ENCODE results near the gene STK17B.

Gene STK17B

DNA sequence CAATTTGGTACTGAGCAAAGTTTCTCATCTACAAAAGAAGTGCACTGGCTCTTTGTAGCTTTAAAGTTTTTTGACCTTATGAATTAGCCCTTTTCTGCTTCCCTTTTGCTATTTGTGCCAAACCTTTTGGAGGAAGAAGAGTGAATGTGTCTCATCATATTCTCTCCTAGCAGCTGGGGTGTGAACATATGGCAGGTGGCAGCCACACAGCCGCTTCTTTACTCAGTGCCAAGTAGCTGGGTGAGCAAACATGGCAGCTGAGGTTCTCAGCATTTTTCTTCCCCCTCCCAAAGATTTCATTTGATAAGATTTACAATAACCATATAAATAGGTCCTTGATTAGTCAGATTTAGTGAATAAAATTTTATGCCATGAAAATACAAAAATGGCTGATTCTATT lies 46.7 kb upstream of the STK17B start:
- H3K79me2 ChIP-seq (ENCODE audit: insufficient read depth, low read length) = no peaks in the 10 kb centered on the region
- H4K20me1 ChIP-seq (ENCODE audit: insufficient read depth, low read length) = no peaks in the 10 kb centered on the region
- H3K27ac ChIP-seq (ENCODE audit: low read length) = no peak overlapping the region
- H3K36me3 ChIP-seq (ENCODE audit: insufficient read depth, low read length) = no peaks in the 10 kb centered on the region
- TF ChIP-seq EZH2 (IDR thresholded peaks at IDR 0.05; ENCODE audit: borderline replicate concordance, low read depth, low read length, severe bottlenecking) = no peak
- TF ChIP-seq, protein P1, sequence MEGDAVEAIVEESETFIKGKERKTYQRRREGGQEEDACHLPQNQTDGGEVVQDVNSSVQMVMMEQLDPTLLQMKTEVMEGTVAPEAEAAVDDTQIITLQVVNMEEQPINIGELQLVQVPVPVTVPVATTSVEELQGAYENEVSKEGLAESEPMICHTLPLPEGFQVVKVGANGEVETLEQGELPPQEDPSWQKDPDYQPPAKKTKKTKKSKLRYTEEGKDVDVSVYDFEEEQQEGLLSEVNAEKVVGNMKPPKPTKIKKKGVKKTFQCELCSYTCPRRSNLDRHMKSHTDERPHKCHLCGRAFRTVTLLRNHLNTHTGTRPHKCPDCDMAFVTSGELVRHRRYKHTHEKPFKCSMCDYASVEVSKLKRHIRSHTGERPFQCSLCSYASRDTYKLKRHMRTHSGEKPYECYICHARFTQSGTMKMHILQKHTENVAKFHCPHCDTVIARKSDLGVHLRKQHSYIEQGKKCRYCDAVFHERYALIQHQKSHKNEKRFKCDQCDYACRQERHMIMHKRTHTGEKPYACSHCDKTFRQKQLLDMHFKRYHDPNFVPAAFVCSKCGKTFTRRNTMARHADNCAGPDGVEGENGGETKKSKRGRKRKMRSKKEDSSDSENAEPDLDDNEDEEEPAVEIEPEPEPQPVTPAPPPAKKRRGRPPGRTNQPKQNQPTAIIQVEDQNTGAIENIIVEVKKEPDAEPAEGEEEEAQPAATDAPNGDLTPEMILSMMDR (IDR thresholded peaks at IDR 0.05; ENCODE audit: borderline replicate concordance, extremely low read depth, low read length, poor library complexity, severe bottlenecking) = no peak
- ATAC-seq (ENCODE audit: insufficient read depth, low read depth) (no peak), DNase-seq (no peak)
- H3K27me3 ChIP-seq (ENCODE audit: insufficient read depth, low read length, poor library complexity) = no peaks in the 10 kb centered on the region
- H3K4me3 ChIP-seq (ENCODE audit: low read depth in 1 of 2, low read length in 2 of 2) = no peak overlapping the region
- H3K9ac ChIP-seq (ENCODE audit: low read depth, low read length) = no peak overlapping the region
- peak overlapping the region; percentile 9; the same call in 1 of the 2 replicates for H2AFZ ChIP-seq (ENCODE audit: low read depth, low read length)
- H3K9me3 ChIP-seq (ENCODE audit: insufficient read depth, low read length, severe bottlenecking) = peaks cover 4% of the 10 kb centered on the region
- H3K4me1 ChIP-seq (ENCODE audit: insufficient read depth, low read length) = peaks cover 5% of the 10 kb centered on the region; the same call in 1 of the 2 replicates
- H3K4me2 ChIP-seq (ENCODE audit: insufficient read depth, low read length) = no peak overlapping the region

DNA sequence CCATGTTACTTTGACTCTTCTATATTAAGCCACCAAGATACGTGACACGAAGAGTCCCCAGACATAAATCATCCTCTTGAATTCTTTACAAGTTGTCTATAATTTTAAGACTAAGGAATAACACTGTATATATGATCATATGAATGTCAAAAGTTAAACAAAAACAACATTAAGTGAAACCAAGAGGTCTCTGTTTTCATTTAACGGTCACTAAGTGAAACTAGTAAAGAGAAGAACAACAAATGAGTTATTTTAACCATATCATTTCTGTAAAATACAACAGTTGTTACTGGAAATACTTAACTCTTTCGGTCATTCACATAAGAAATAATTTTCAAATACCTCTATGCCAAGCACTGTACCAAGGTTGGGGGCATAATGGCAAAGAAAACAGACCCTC lies 45.7 kb upstream of the STK17B start:
- H3K4me1 ChIP-seq (ENCODE audit: insufficient read depth, low read length) = peaks cover 7% of the 10 kb centered on the region
- no peak overlapping the region for H3K27ac ChIP-seq (ENCODE audit: low read length)
- H3K4me2 ChIP-seq (ENCODE audit: insufficient read depth, low read length) = no peak overlapping the region
- no peak for ATAC-seq (ENCODE audit: insufficient read depth, low read depth)
- no peaks in the 10 kb centered on the region for H4K20me1 ChIP-seq (ENCODE audit: insufficient read depth, low read length)
- H3K4me3 ChIP-seq (ENCODE audit: low read depth in 1 of 2, low read length in 2 of 2) = no peak overlapping the region
- TF ChIP-seq, protein P1 (IDR thresholded peaks at IDR 0.05; ENCODE audit: borderline replicate concordance, extremely low read depth, low read length, poor library complexity, severe bottlenecking) = no peak
- no peak for TF ChIP-seq EZH2 (IDR thresholded peaks at IDR 0.05; ENCODE audit: borderline replicate concordance, low read depth, low read length, severe bottlenecking)
- H3K27me3 ChIP-seq (ENCODE audit: insufficient read depth, low read length, poor library complexity) = no peaks in the 10 kb centered on the region
- H2AFZ ChIP-seq (ENCODE audit: low read depth, low read length) = no peak overlapping the region
- H3K36me3 ChIP-seq (ENCODE audit: insufficient read depth, low read length) = no peaks in the 10 kb centered on the region
- no peak for DNase-seq
- H3K9ac ChIP-seq (ENCODE audit: low read depth, low read length) = no peak overlapping the region
- H3K9me3 ChIP-seq (ENCODE audit: insufficient read depth, low read length, severe bottlenecking) = peaks cover 3% of the 10 kb centered on the region
- no peaks in the 10 kb centered on the region for H3K79me2 ChIP-seq (ENCODE audit: insufficient read depth, low read length)

DNA sequence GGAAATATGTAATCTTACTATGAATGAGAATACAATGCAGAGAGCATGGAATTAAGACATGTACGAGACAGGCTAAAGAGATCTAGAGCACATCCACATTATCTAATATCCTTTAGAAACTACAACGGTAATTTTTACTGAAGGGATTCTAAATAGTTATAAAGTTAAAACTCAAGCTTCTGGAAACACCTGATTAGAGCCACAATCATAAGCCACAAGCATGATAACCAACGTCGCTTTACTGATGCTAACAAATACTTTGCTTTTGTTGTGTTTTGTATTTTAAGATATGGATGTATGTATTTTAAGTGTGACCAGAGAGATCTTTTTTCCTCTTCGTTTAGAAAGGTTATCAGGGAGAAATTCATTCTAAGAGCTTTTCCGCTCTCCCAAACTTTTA lies 44.0 kb upstream of the STK17B start:
- H3K9me3 ChIP-seq (ENCODE audit: insufficient read depth, low read length, severe bottlenecking) = no peaks in the 10 kb centered on the region
- TF ChIP-seq, protein P1 (IDR thresholded peaks at IDR 0.05; ENCODE audit: borderline replicate concordance, extremely low read depth, low read length, poor library complexity, severe bottlenecking) = no peak
- TF ChIP-seq EZH2 (IDR thresholded peaks at IDR 0.05; ENCODE audit: borderline replicate concordance, low read depth, low read length, severe bottlenecking) = no peak
- H3K36me3 ChIP-seq (ENCODE audit: insufficient read depth, low read length) = no peaks in the 10 kb centered on the region
- no peak overlapping the region for H2AFZ ChIP-seq (ENCODE audit: low read depth, low read length)
- H3K27ac ChIP-seq (ENCODE audit: low read length) = no peak overlapping the region
- no peaks in the 10 kb centered on the region for H3K79me2 ChIP-seq (ENCODE audit: insufficient read depth, low read length)
- peaks cover 24% of the 10 kb centered on the region for H3K4me1 ChIP-seq (ENCODE audit: insufficient read depth, low read length)
- H3K27me3 ChIP-seq (ENCODE audit: insufficient read depth, low read length, poor library complexity) = no peaks in the 10 kb centered on the region
- H3K4me3 ChIP-seq (ENCODE audit: low read depth in 1 of 2, low read length in 2 of 2) = no peak overlapping the region
- H4K20me1 ChIP-seq (ENCODE audit: insufficient read depth, low read length) = no peaks in the 10 kb centered on the region
- no peak for DNase-seq
- H3K9ac ChIP-seq (ENCODE audit: low read depth, low read length) = no peak overlapping the region
- no peak for ATAC-seq (ENCODE audit: insufficient read depth, low read depth)
- H3K4me2 ChIP-seq (ENCODE audit: insufficient read depth, low read length) = no peak overlapping the region

DNA sequence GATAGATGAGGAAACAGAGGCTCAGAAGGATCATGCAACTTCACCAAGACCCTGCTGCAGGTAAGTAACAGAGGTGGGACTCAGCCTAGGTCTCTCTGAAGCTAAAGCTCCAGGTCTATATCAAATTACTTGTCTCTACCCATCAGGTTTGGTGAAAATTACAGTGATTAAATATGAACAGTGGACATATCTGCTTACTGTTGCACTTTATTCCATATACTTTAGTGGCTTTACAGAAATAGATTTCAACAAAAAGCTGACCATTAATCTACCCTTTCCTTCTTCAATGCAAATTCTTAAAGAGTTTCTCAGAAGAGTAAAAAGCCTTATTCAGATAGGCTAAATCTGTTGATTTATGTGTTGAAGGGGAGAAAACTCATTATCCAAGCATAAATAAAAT lies 42.8 kb upstream of the STK17B start:
- no peak overlapping the region for H3K4me3 ChIP-seq (ENCODE audit: low read depth in 1 of 2, low read length in 2 of 2)
- H2AFZ ChIP-seq (ENCODE audit: low read depth, low read length) = no peak overlapping the region
- H3K4me2 ChIP-seq (ENCODE audit: insufficient read depth, low read length) = no peak overlapping the region
- no peak overlapping the region for H3K27ac ChIP-seq (ENCODE audit: low read length)
- DNase-seq (no peak), ATAC-seq (ENCODE audit: insufficient read depth, low read depth) (no peak)
- H3K79me2 ChIP-seq (ENCODE audit: insufficient read depth, low read length) = peaks cover 2% of the 10 kb centered on the region; the same call in 1 of the 2 replicates
- H4K20me1 ChIP-seq (ENCODE audit: insufficient read depth, low read length) = no peaks in the 10 kb centered on the region
- H3K36me3 ChIP-seq (ENCODE audit: insufficient read depth, low read length) = no peaks in the 10 kb centered on the region
- H3K4me1 ChIP-seq (ENCODE audit: insufficient read depth, low read length) = peaks cover 33% of the 10 kb centered on the region
- no peak overlapping the region for H3K9ac ChIP-seq (ENCODE audit: low read depth, low read length)
- no peaks in the 10 kb centered on the region for H3K9me3 ChIP-seq (ENCODE audit: insufficient read depth, low read length, severe bottlenecking)
- no peak for TF ChIP-seq EZH2 (IDR thresholded peaks at IDR 0.05; ENCODE audit: borderline replicate concordance, low read depth, low read length, severe bottlenecking)
- TF ChIP-seq, protein P1 (IDR thresholded peaks at IDR 0.05; ENCODE audit: borderline replicate concordance, extremely low read depth, low read length, poor library complexity, severe bottlenecking) = no peak
- H3K27me3 ChIP-seq (ENCODE audit: insufficient read depth, low read length, poor library complexity) = no peaks in the 10 kb centered on the region
